Stimulated activated memory B cell treated with anti-CD40 and anti-IgM and Interleukin-4, amounts not matched to agents 10 μg/mL and 1 μg/mL and 100 μg/mL, for 72 hours (primary cell): ENCODE data around the gene ZNF91.
"Not testable (repeated sequence)": the region's sequence is repeated elsewhere in the genome, so short reads cannot be mapped to it uniquely, and the experiment has no call there.

Experiments
- ATAC-seq: fragments of 150-1000 bp; cut with Tn5 transposase; 2 replicates; pipeline ENCODE4 v1.10.0; 2021
- H3K27ac Mint-ChIP-seq: one replicate; pipeline ENCODE4 v1.8.0; 2022; ENCODE audit warnings: mild to moderate bottlenecking, mixed read lengths
- H3K27me3 Mint-ChIP-seq: one replicate; pipeline ENCODE4 v1.8.0; 2022; ENCODE audit warnings: mixed read lengths
- H3K36me3 Mint-ChIP-seq: one replicate; pipeline ENCODE4 v1.8.0; 2022; ENCODE audit warnings: mixed read lengths
- H3K4me1 Mint-ChIP-seq: one replicate; pipeline ENCODE4 v1.8.0; 2022; ENCODE audit warnings: mixed read lengths
- H3K4me3 Mint-ChIP-seq: one replicate; pipeline ENCODE4 v1.8.0; 2022; ENCODE audit warnings: mild to moderate bottlenecking, moderate library complexity, mixed read lengths
- H3K9me3 Mint-ChIP-seq: one replicate; pipeline ENCODE4 v1.8.0; 2022; ENCODE audit warnings: mixed read lengths

ZNF91 gene

DNA sequence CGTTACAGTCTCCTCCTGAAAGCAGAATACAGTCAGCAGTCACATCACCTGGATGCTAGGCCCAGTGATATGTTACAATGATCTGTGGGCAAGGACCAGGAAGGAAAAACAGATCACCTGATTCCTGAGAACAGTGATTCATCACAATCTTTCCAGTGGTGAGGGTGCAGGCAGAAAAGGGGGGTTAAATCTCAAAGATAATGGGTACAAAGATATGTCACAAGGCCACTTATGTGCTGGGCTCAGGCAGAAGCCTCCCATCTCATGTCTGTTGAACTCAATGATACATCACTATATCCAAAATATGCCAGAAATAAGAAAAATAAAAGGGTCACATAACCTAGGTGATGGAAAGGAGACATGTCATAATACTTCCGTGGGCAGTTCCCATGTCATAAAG lies 10.8 kb upstream of the ZNF91 start:
- Mint-ChIP-seq H3K4me1 (peaks cover 6% of the 10 kb centered on the region), H3K4me3 (no peak overlapping the region), H3K27ac (no peak overlapping the region), H3K36me3 (no peaks in the 10 kb centered on the region), H3K9me3 (no peaks in the 10 kb centered on the region), H3K27me3 (no peaks in the 10 kb centered on the region)
- ATAC-seq: no peak

DNA sequence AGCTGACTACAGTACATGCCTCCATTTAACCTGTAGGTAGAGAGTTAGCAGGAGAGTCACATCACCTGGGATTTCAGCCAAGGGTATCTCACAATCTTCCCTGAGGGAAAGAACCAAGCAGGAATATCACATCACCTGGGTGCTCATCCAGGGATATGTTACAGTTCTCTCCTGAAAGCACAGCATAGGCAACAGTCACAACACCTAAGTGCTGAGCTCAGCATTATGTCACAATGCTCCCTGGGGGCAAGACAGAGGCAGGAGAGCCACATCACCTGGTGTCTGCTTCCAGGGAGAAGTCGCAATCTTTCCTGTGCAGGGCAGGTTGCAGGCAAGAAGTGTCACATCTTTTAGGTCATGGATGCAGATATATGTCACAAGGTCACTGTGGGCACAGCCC lies 9.4 kb upstream of the ZNF91 start:
- no peak overlapping the region for H3K27ac Mint-ChIP-seq
- H3K4me1 Mint-ChIP-seq: peaks cover 6% of the 10 kb centered on the region
- H3K9me3 Mint-ChIP-seq: no peaks in the 10 kb centered on the region
- H3K4me3 Mint-ChIP-seq: no peak overlapping the region
- H3K36me3 Mint-ChIP-seq: no peaks in the 10 kb centered on the region
- no peak for ATAC-seq
- no peaks in the 10 kb centered on the region for H3K27me3 Mint-ChIP-seq

DNA sequence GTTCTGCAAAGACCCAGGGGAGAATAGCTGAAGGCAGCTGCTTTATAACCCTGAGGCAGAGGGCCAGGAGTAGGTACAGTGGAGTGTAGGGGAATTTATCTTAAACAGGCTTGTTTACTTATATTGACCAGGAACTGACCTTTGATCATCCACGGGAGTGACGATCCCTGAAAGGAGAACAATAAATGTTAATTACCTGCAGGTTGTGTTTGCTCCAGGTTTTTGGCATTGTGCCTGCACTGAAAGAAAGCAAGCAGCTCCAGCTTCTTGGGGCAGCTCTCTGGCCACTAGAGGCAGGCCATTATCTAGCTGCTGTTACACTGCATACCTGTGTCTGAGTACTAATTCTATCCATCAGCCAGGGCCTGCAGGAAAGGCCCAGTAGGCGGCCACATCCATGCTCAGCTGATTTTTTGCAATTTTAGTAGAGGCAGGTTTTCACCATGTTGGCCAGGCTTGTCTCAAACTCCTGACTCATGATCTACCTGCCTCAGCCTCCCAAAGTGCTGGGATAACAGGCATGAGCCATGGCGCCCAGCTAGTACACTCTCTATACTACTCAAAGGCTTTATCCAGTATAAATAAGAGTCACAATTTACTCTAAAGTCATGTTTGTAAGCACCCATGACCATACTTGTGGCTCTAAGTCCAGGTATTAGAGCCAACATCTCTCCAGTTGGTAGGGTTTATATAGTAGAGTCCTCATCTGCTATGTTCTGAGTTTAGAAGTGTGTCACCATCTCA lies 8.5 kb upstream of the ZNF91 start:
- no peak for ATAC-seq
- Mint-ChIP-seq H3K4me1 (peaks cover under 1% of the 10 kb centered on the region), H3K27ac (no peak overlapping the region), H3K36me3 (no peaks in the 10 kb centered on the region), H3K4me3 (no peak overlapping the region), H3K9me3 (no peaks in the 10 kb centered on the region), H3K27me3 (no peaks in the 10 kb centered on the region)

DNA sequence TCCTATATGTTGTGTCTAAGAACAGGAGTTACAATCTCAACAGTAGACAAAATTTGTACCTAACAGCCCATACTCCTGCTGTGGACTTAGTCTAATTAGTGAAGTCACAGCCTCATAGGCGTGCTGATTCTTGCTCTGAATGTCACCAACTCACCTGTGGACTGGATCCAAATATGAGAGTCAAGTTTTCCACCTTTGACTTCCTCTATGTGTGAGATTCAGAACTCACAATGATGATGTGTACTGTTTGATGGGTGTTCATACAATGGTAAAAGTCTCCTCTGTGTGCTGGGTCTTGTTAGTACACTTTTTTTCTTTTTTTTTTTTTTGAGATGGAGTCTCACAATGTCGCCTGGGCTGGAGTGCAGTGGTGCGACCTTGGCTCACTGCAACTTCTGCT lies 7.8 kb upstream of the ZNF91 start:
- H3K9me3 Mint-ChIP-seq: no peaks in the 10 kb centered on the region
- no peaks in the 10 kb centered on the region for H3K36me3 Mint-ChIP-seq
- no peaks in the 10 kb centered on the region for H3K4me1 Mint-ChIP-seq
- ATAC-seq: no peak
- H3K27me3 Mint-ChIP-seq: no peaks in the 10 kb centered on the region
- no peak overlapping the region for H3K27ac Mint-ChIP-seq
- no peak overlapping the region for H3K4me3 Mint-ChIP-seq

DNA sequence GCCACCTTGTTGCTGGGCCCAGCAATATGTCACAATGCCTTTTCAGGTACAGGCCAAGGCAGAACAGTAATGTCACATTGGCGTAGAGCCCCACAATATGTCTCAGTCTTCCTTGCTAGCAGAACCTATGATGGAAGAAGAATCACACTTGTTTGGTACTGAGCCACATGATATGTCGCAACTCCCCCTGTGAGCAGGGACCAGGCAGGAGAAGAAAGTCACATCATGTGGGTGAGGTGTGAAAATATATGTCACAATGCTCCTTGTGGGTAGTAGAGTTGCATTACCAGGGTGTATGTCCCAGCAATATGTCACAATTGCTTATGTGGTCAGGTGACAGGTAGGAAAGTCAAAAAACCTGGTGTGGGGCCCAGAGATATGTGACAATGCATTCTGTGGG lies 7.1 kb upstream of the ZNF91 start:
- Mint-ChIP-seq H3K27me3 (no peaks in the 10 kb centered on the region), H3K27ac (no peak overlapping the region), H3K4me3 (no peak overlapping the region), H3K9me3 (no peaks in the 10 kb centered on the region), H3K4me1 (no peaks in the 10 kb centered on the region), H3K36me3 (no peaks in the 10 kb centered on the region)
- no peak for ATAC-seq

DNA sequence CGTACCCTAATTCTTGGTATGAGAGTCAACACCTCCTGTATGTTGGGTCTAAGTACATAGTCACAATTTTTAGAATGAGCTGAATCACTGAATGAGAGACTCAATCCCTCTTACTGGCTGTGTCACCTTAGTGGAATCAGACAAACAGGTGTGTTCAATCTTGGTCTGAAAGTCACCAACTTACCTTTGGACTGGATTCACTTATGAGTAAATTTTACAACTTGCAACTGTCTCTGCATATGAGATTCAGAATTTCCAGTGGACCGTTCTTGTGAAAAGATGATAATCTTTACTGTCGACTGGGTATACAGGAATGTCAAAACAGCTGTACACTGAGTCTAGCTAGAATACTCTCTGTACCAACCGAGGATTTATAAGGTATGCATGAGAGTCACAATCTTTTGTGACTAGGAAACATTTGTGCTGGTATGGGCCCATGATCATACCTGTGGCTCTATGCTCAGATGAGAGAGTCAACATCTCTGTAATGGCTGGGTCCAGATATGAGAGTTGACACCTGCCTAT lies 5.9 kb upstream of the ZNF91 start:
- no peaks in the 10 kb centered on the region for H3K9me3 Mint-ChIP-seq
- ATAC-seq: no peak

DNA sequence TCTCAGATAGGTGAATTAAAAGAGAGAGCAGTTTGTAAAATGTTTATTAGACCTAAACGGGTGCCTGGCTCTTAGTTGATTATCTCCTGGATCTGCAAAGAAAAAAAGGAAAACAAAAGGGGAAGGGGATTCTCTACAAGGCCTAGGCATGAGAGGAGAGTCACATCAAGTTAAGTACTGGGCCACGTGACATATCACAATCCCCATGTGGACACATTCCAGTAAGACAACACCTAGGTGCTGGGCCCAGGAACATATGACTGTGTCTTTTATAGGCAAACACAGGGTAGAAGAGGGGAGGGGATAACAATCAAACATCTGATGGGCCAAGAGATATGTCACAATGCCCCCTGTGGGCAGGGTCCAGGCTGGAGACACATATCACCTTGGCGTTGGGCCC lies 4.2 kb upstream of the ZNF91 start:
- Mint-ChIP-seq H3K27ac (no peak overlapping the region), H3K36me3 (no peaks in the 10 kb centered on the region), H3K27me3 (no peaks in the 10 kb centered on the region), H3K9me3 (no peaks in the 10 kb centered on the region), H3K4me1 (no peaks in the 10 kb centered on the region), H3K4me3 (no peak overlapping the region)
- no peak for ATAC-seq

More for the DNA sequence above, 5.9 kb upstream of the ZNF91 start:
- Mint-ChIP-seq H3K27me3 (no peaks in the 10 kb centered on the region), H3K4me3 (no peak overlapping the region), H3K36me3 (no peaks in the 10 kb centered on the region), H3K4me1 (no peaks in the 10 kb centered on the region), H3K27ac (no peak overlapping the region)

DNA sequence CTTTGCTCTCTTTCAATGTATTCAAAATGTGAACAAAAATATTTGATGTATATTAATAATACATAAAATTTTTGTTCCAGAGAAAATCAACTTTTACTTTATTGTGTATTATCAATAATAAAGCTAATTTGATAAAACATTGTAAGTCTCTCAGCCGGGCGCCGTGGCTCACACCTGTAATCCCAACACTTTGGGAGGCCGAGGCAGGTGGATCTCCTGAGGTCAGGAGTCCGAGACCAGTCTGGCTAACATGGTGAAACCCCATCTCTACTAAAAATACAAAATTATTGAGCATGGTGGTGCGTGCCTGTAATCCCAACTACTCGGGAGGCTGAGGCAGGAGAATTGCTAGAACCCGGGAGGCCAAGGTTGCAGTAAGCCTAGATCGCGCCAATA lies 449 bp upstream of the ZNF91 start:
- ATAC-seq, H3K4me3 Mint-ChIP-seq, H3K9me3 Mint-ChIP-seq, H3K27me3 Mint-ChIP-seq: not testable (repeated sequence)
- Mint-ChIP-seq H3K27ac (peak overlapping the region; percentile 94), H3K4me1 (peaks cover 29% of the 10 kb centered on the region), H3K36me3 (peaks cover 11% of the 10 kb centered on the region)

DNA sequence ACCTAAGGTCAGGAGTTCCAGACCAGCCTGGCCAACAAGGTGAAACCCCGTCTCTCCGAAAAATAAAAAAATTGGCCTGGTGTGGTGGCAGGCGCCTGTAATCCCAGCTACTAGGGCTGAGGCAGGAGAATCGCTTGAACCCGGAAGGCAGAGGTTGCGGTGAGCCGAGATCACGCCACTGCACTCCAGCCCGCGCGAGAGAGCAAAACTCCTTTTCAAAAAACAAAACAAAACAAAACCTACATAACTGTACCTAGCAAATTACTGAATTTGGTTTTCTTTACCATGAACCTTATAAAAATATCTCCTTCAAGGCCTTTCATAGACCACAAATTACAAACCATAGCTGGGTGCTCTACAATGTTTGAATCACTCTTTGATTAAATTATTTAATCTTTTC lies 760 bp downstream of the ZNF91 start:
- Mint-ChIP-seq H3K9me3 (no peaks in the 10 kb centered on the region), H3K36me3 (peaks cover 18% of the 10 kb centered on the region), H3K4me3 (peak overlapping the region; percentile 97), H3K27ac (peak overlapping the region; percentile 94), H3K27me3 (no peaks in the 10 kb centered on the region), H3K4me1 (peaks cover 38% of the 10 kb centered on the region)
- no peak for ATAC-seq

DNA sequence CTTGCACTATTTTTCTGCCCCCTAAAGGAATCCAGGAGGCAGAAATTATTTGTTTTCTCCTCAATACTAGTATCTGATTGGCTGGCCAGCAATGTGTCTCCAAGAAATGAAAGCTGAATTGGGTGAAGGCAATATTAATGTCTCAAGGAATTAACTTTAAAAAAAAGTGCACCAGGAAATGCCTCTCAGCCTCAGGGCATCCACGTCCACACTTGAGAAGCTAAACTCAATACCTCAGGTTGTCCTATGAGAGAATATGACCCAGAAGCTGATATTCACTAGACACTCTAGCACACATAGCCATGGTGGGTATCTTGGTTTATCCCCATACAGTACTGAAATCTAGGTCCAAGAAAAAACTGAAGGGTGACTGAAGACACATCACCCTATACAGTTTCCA lies 2.1 kb downstream of the ZNF91 start:
- peaks cover 32% of the 10 kb centered on the region for H3K36me3 Mint-ChIP-seq

DNA sequence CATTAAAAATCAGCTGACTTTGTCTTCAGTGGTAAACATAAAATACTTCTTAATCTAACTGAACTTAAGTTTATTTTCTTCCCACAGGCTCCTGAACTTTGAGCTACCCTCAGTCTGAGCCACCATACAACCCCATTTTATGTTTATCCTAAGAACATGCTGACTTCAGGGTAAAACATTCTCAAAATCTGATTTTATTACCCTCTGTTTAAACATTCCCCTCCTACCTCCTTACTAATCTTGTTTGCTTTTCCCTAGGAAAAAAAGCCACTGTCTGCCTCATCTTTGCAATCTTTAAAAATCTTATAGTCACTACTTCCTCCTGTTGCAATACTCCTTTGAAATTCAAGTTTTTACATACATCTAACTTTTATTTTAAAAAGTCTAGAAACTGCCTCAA lies 4.0 kb downstream of the ZNF91 start:
- Mint-ChIP-seq H3K27me3 (no peaks in the 10 kb centered on the region), H3K4me1 (peaks cover 51% of the 10 kb centered on the region), H3K36me3 (peaks cover 50% of the 10 kb centered on the region), H3K9me3 (no peaks in the 10 kb centered on the region), H3K27ac (peak overlapping the region; percentile 27), H3K4me3 (no peak overlapping the region)
- ATAC-seq: no peak

More for the DNA sequence above, 2.1 kb downstream of the ZNF91 start:
- peaks cover 44% of the 10 kb centered on the region for H3K4me1 Mint-ChIP-seq
- no peaks in the 10 kb centered on the region for H3K27me3 Mint-ChIP-seq
- no peaks in the 10 kb centered on the region for H3K9me3 Mint-ChIP-seq
- H3K4me3 Mint-ChIP-seq: peak overlapping the region; percentile 97
- no peak for ATAC-seq
- H3K27ac Mint-ChIP-seq: no peak overlapping the region

DNA sequence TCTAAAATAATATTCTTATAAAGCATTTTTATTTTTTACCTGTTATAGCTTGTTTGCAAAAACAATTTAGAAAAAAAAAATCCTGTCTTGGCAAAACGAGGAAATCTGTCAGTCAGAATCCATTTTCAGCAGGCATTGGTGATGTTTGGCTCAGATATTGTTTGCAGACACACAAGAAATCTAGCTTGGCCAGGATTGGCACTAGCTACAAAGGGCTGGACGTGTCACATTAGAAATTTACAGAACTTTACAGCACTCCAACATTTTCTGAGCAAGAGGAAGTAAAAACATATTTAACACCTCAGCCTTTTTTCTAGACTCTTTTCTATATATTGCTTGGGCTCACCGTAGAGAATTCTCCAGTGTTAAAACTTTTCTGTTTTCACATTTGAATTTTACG lies 9.9 kb downstream of the ZNF91 start:
- Mint-ChIP-seq H3K4me1 (peaks cover 29% of the 10 kb centered on the region), H3K9me3 (peaks cover 15% of the 10 kb centered on the region), H3K27ac (no peak overlapping the region), H3K27me3 (no peaks in the 10 kb centered on the region), H3K36me3 (peaks cover 92% of the 10 kb centered on the region), H3K4me3 (no peak overlapping the region)
- no peak for ATAC-seq

DNA sequence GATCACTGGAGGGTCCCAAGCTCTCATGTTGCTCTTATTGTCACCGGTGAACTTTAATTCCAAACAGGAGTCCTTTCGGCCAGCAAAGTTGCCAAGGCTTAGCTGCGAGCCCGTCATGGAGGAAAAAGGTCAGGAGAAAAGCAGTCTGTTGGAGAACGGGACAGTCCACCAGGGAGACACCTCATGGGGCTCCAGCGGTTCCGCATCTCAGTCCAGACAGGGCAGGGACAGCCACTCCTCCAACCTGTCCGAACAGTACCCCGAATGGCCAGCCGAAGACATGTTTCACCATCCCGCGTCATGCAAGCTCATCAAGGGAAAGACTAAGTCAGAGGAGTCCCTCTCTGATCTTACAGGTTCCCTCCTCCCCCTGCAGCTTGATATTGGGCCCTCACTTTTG lies 10.4 kb downstream of the ZNF91 start:
- Mint-ChIP-seq H3K27me3 (no peaks in the 10 kb centered on the region), H3K9me3 (peaks cover 17% of the 10 kb centered on the region), H3K27ac (no peak overlapping the region), H3K4me3 (no peak overlapping the region), H3K4me1 (peaks cover 24% of the 10 kb centered on the region), H3K36me3 (peaks cover 93% of the 10 kb centered on the region)
- no peak for ATAC-seq

DNA sequence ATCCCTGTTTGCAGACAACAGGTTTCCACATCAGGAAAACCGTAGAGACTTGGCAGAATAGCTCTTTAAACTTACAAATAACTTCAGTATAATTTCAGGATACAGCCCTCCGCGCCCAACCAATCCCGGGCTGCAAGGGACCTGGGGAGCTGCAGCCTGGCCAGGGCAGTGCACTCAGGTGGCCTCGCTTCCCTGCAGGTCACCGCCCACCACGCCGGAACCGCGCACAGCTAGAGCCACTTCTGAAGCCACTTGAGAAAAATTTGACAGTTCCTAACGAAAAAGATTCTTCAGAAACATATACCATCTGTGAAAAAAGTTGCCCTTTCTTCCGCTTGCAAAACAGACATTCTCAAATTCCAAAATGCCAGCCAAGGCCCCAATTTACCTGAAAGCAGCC lies 11.1 kb downstream of the ZNF91 start:
- peaks cover 93% of the 10 kb centered on the region for H3K36me3 Mint-ChIP-seq
- H3K27ac Mint-ChIP-seq: no peak overlapping the region
- H3K9me3 Mint-ChIP-seq: peaks cover 19% of the 10 kb centered on the region
- H3K27me3 Mint-ChIP-seq: no peaks in the 10 kb centered on the region
- peaks cover 17% of the 10 kb centered on the region for H3K4me1 Mint-ChIP-seq
- no peak for ATAC-seq
- H3K4me3 Mint-ChIP-seq: no peak overlapping the region

DNA sequence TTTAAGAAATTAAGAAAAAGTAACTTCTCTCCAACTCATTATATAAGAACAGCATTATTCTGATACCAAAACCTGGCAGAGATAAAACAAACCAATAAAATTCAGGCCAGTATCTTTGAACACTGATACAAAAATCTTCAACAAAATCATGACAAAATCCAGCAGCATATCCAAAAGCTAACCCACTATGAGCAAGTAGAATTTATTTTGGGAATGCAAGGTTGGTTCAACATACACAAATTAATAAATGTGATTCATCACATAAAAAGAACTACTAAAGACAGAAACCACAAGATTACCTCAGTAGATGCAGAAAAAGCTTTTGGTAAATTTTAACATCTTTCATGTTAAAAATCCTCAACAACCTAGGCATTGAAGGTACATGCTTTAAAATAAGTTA lies 12.3 kb downstream of the ZNF91 start:
- ATAC-seq: no peak
- H3K9me3 Mint-ChIP-seq: peaks cover 19% of the 10 kb centered on the region
- peaks cover 93% of the 10 kb centered on the region for H3K36me3 Mint-ChIP-seq
- H3K27me3 Mint-ChIP-seq: no peaks in the 10 kb centered on the region
- H3K4me3 Mint-ChIP-seq: no peak overlapping the region
- peaks cover 14% of the 10 kb centered on the region for H3K4me1 Mint-ChIP-seq
- H3K27ac Mint-ChIP-seq: no peak overlapping the region

DNA sequence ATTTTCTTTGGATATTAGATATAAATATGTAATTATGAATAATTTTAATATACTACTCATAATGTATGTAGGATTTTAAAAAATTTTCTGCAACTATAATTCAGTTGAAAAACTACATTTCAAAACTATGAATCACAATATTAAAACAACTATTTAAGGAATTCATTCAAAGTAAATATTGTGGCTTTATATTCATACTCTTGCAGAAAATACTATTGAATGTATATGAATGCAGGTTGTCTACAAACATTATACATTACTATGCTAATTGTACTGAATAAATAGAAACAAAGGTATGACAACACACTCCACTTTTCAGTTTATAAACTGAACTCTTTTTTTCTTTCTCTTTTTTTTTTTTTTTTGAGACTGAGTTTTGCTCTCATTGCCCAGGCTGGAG lies 14.2 kb downstream of the ZNF91 start:
- ATAC-seq: no peak
- H3K27ac Mint-ChIP-seq: no peak overlapping the region
- H3K4me3 Mint-ChIP-seq: no peak overlapping the region
- H3K27me3 Mint-ChIP-seq: no peaks in the 10 kb centered on the region
- H3K4me1 Mint-ChIP-seq: peaks cover 6% of the 10 kb centered on the region
- H3K9me3 Mint-ChIP-seq: peaks cover 19% of the 10 kb centered on the region
- peaks cover 91% of the 10 kb centered on the region for H3K36me3 Mint-ChIP-seq
